Dermis lymphatic vessel endothelial cell (primary cell): Measurements from ENCODE around the gene CTSG. TPM values are rescaled to one million over a fixed set of nuclear protein-coding genes. Genes with fewer than 3 reads are reported as not detected.

Experiments
- total RNA-seq: library from RNA; depleted of rRNA; stranded (reverse); fragments of >200 nt; gene quantifications from 2 replicates; pipeline ENCODE4 v1.2.1, GENCODE V29; 2014

CTSG gene, protein sequence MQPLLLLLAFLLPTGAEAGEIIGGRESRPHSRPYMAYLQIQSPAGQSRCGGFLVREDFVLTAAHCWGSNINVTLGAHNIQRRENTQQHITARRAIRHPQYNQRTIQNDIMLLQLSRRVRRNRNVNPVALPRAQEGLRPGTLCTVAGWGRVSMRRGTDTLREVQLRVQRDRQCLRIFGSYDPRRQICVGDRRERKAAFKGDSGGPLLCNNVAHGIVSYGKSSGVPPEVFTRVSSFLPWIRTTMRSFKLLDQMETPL
- not detected in 2 replicates for total RNA-seq

GRCh38 chr14:24576182-24576581 is at the start of gene CTSG:
Gene CTSG, minus strand, starts transcription at chr14:24576250. Its CDS starts 27 bp downstream, at chr14:24576223.

GRCh38 chr14:24609655-24610344 is 33.8 kb upstream of the CTSG start, which contains the start of gene GZMH:
Gene GZMH, minus strand, starts transcription at chr14:24609685. Its CDS starts 72 bp downstream, at chr14:24609613.

Other genes starting within 250 kb of the CTSG start
- 51.0 and 57.6 TPM in 2 replicates for gene ADCY4, start 241.2 kb downstream of the CTSG start, total RNA-seq
- 2.1 and 2.2 TPM in 2 replicates for gene RIPK3, start 236.3 kb downstream of the CTSG start, total RNA-seq
- gene NFATC4, start 208.1 kb downstream of the CTSG start, total RNA-seq = 0.34 and 0.65 TPM in 2 replicates
- 3.1 and 3.9 TPM in 2 replicates for gene NYNRIN, start 177.2 kb downstream of the CTSG start, total RNA-seq
- 0.26 and 0.33 TPM in 2 replicates for gene CBLN3, start 146.6 kb downstream of the CTSG start, total RNA-seq
- 43.3 and 49.2 TPM in 2 replicates for gene KHNYN, start 146.3 kb downstream of the CTSG start, total RNA-seq
- 7.4 TPM in 2 replicates for gene SDR39U1, start 133.5 kb downstream of the CTSG start, total RNA-seq
- not detected in 2 replicates for gene CMA1, start 68.0 kb downstream of the CTSG start, total RNA-seq
- not detected in 2 replicates for gene GZMH, start 33.4 kb upstream of the CTSG start, total RNA-seq
- gene GZMB, start 57.9 kb upstream of the CTSG start, total RNA-seq = not detected in 2 replicates